ENCODE results near the gene CTAG1B. TPM values are rescaled to one million over a fixed set of nuclear protein-coding genes. Genes with fewer than 3 reads are reported as not detected.

Gene CTAG1B
- total and polyA plus RNA-seq, 2 of the 8 experiments (the other 6 are each of a cell fraction or from before 2014, with no cell fraction given), result not detected

GRCh38 chrX:154661170-154661569 lies 42.1 kb upstream of the CTAG1B start:
- WGBS, 2 experiments (ENCODE audit: extremely low coverage in 1 of 2, insufficient coverage in 1 of 2, insufficient read length in 1 of 2, insufficient replicate concordance in 2 of 2, low coverage in 1 of 2, low lambda C conversion rate in 2 of 2, missing lambda C conversion rate in 1 of 2), result 95% methylated on average over 3 of the region's 4 CpGs; no CpG with 5 or more reads in 1 of the 2 experiments
- Histone ChIP-seq H3K4me2 (ENCODE audit: insufficient read depth in 1 of 2, low read depth in 2 of 2, low read length in 2 of 2) (no peak overlapping the region), H3K79me2 (ENCODE audit: control insufficient read depth in 1 of 2, insufficient read depth in 2 of 2, low read length in 2 of 2) (no peaks in the 10 kb centered on the region), H3K27me3 (replicated peaks in 1 of 4; ENCODE audit: control insufficient read depth in 3 of 4, extremely low read depth in 1 of 4, insufficient read depth in 3 of 4, low read length in 3 of 4) (no peaks in the 10 kb centered on the region), H3K9ac (replicated peaks in 1 of 4; ENCODE audit: extremely low read depth in 1 of 4, low read depth in 3 of 4, low read length in 3 of 4) (no peak overlapping the region), H3K4me3 (ENCODE audit: extremely low read depth in 1 of 4, insufficient read depth in 2 of 4, low read depth in 3 of 4, low read length in 4 of 4) (no peak overlapping the region), H3K56ac (replicated peaks; ENCODE audit: insufficient read length, low read depth, low read length) (no peak overlapping the region), H2BK15ac (ENCODE audit: low read length) (no peak overlapping the region), H3K23ac (ENCODE audit: insufficient read length) (no peak overlapping the region), H3K23me2 (ENCODE audit: low read depth, low read length) (no peaks in the 10 kb centered on the region), H2AK5ac (ENCODE audit: low read depth, low read length) (no peak overlapping the region), H3K9me3 (ENCODE audit: insufficient read depth in 2 of 2, low read depth in 1 of 2, low read length in 1 of 2) (0 out of 4 replicates have a peak, but pooled peaks cover 0 to 2% of the 10 kb centered on the region in 2 experiments), H2AFZ (ENCODE audit: low read length) (no peak overlapping the region), H4K91ac (replicated peaks; ENCODE audit: insufficient read length, low read length) (no peak overlapping the region), H3K27ac (ENCODE audit: low read depth, low read length) (no peak overlapping the region), H3K14ac (ENCODE audit: insufficient read length) (no peak overlapping the region), H2BK20ac (ENCODE audit: low read length) (no peak overlapping the region), H4K5ac (ENCODE audit: insufficient read length, low read depth, low read length) (no peak overlapping the region), H2BK5ac (ENCODE audit: low read depth, low read length) (no peak overlapping the region), H4K20me1 (replicated peaks in 1 of 2; ENCODE audit: control insufficient read depth in 1 of 2, insufficient read depth in 2 of 2, low read length in 2 of 2) (no peaks in the 10 kb centered on the region), H3K79me1 (ENCODE audit: low read depth, low read length) (no peaks in the 10 kb centered on the region), H3K4ac (replicated peaks; ENCODE audit: insufficient read length, low read depth, low read length) (no peak overlapping the region), H4K8ac (ENCODE audit: extremely low read depth, insufficient read depth, low read length) (no peak overlapping the region), H3K18ac (ENCODE audit: extremely low read depth, low read length) (no peak overlapping the region), H2BK120ac (replicated peaks; ENCODE audit: low read depth, low read length) (no peak overlapping the region), H3K4me1 (replicated peaks in 1 of 4; ENCODE audit: control insufficient read depth in 3 of 4, insufficient read depth in 4 of 4, low read length in 3 of 4) (no peaks in the 10 kb centered on the region), H3K36me3 (ENCODE audit: control insufficient read depth in 2 of 4, insufficient read depth in 4 of 4, low read length in 3 of 4) (no peaks in the 10 kb centered on the region), H2BK12ac (ENCODE audit: low read depth, low read length) (no peak overlapping the region)
- DNase-seq (ENCODE audit: low read depth in 1 of 2, low spot score in 2 of 2) (no peak), FAIRE-seq (no peak)
- POLR2A ChIA-PET (ENCODE audit: partially characterized antibody), result no interaction called here
- CTCF ChIA-PET (ENCODE audit: partially characterized antibody), result no interaction called here
- TF ChIP-seq POLR2A (IDR thresholded peaks at IDR 0.05; ENCODE audit: control extremely low read depth in 1 of 2, low read depth in 2 of 2, low read length in 2 of 2) (no peak), ATF2 (IDR thresholded peaks at IDR 0.05; ENCODE audit: low read length) (no peak), KDM4A (IDR thresholded peaks at IDR 0.05; ENCODE audit: low read depth, low read length, severe bottlenecking) (no peak), SP1 (IDR thresholded peaks at IDR 0.05; ENCODE audit: low read depth, low read length) (no peak), HDAC2 (IDR thresholded peaks at IDR 0.05; ENCODE audit: borderline replicate concordance in 1 of 2, low read depth in 2 of 2, low read length in 2 of 2) (no peak), EGR1 (IDR thresholded peaks at IDR 0.05; ENCODE audit: borderline replicate concordance, low read depth, low read length) (no peak), YY1 (IDR thresholded peaks at IDR 0.05; ENCODE audit: low read depth, low read length) (no peak), TAF7 (optimal IDR thresholded peaks at IDR 0.05; ENCODE audit: borderline replicate concordance, low read depth, low read length) (no peak), RAD21 (IDR thresholded peaks at IDR 0.05 in 1 of 2, conservative IDR thresholded peaks at IDR 0.05 in 1 of 2; ENCODE audit: low read depth in 2 of 2, low read length in 2 of 2) (no peak), SIN3A (conservative IDR thresholded peaks at IDR 0.05 in 1 of 2, IDR thresholded peaks at IDR 0.05 in 1 of 2; ENCODE audit: low read depth in 1 of 2, low read length in 2 of 2) (no peak), FOSL1 (IDR thresholded peaks at IDR 0.05; ENCODE audit: insufficient read depth, low read depth, low read length) (no peak), RBBP5 (IDR thresholded peaks at IDR 0.05; ENCODE audit: borderline replicate concordance, low read depth, low read length) (no peak)
